ENCODE results near the gene KAZN.

The KAZN gene

GRCh38 chr1:14997646-14998276 lies 399.3 kb downstream of the KAZN start:
- Histone ChIP-seq H3K27me3 (replicated peaks; ENCODE audit: control insufficient read depth, insufficient read depth, low read length) (no peaks in the 10 kb centered on the region; the same call in none of the 2 replicates), H3K36me3 (ENCODE audit: control insufficient read depth, insufficient read depth, low read length) (no peaks in the 10 kb centered on the region), H3K4me3 (replicated peaks; ENCODE audit: low read depth, low read length) (no peak overlapping the region)
- no peak for DNase-seq (ENCODE audit: extremely low read depth, insufficient read length)
- TF ChIP-seq CTCF (IDR thresholded peaks at IDR 0.05; ENCODE audit: insufficient read depth, low read length, poor library complexity, severe bottlenecking): no peak

DNA sequence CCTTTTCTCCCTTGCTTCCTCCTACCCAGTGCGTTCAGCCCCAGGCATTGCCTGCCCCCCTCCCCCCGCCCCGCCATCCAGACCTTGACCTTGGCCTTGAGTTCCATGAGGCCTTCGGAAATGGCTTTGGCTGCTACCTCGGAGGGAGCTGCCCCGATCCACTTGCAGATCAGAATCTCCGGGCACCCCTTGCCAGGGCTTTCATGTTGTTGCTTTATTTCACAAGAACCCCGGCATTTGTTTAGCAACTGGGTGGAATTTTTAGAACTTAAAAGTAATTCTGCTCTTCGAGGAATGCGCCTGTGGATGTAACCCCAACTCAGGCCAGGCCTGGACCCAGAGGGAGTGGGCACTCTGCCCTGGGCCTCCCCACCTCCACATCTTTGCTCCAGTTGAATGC lies 401.0 kb downstream of the KAZN start:
- no peaks in the 10 kb centered on the region; the same call in none of the 2 replicates for H3K27me3 ChIP-seq (replicated peaks; ENCODE audit: control insufficient read depth, insufficient read depth, low read length)
- no peaks in the 10 kb centered on the region for H3K36me3 ChIP-seq (ENCODE audit: control insufficient read depth, insufficient read depth, low read length)
- H3K4me3 ChIP-seq (replicated peaks; ENCODE audit: low read depth, low read length): no peak overlapping the region
- TF ChIP-seq CTCF (IDR thresholded peaks at IDR 0.05; ENCODE audit: insufficient read depth, low read length, poor library complexity, severe bottlenecking): no peak
- no peak for DNase-seq (ENCODE audit: extremely low read depth, insufficient read length)

DNA sequence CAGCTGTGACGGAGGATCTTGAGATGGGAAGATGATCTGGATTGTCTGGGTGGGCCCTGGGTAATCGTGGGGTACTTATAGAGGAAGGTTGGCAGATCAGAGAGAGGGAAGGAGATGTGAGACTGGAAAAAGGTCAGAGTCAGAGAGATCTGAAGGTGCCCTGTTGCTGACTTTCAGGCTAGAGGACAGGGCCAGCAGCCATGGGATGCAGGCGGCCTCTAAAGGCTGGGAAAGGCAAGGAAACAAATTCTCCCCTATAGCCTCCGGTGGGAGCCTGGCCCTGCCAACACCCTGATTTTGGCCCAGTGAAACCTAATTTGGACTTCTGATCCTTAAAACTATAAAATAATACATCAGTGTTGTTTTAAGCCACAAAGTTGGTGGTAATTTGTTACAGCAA lies 401.5 kb downstream of the KAZN start:
- H3K27me3 ChIP-seq (replicated peaks; ENCODE audit: control insufficient read depth, insufficient read depth, low read length): no peaks in the 10 kb centered on the region; the same call in none of the 2 replicates
- no peak for TF ChIP-seq CTCF (IDR thresholded peaks at IDR 0.05; ENCODE audit: insufficient read depth, low read length, poor library complexity, severe bottlenecking)
- H3K4me3 ChIP-seq (replicated peaks; ENCODE audit: low read depth, low read length): no peak overlapping the region
- H3K36me3 ChIP-seq (ENCODE audit: control insufficient read depth, insufficient read depth, low read length): no peaks in the 10 kb centered on the region
- no peak for DNase-seq (ENCODE audit: extremely low read depth, insufficient read length)

DNA sequence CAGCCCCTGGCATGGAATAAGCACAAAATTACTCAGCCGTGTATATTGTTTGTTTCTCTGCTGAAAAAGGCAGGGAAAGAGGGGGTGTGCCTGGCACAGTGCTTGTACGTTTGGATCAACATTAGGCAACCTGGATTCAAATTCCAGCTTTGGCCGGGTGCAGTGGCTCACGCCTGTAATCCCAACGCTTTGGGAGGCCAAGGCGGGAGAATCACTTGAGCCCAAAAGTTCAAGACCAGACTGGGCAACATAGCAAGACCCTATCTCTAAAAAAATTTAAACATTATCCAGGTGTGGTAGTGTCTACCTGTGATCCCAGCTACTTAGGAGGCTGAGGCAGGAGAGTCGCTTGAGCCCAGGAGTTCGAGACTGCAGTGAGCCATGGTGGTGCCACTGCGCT lies 402.2 kb downstream of the KAZN start:
- Histone ChIP-seq H3K27me3 (replicated peaks; ENCODE audit: control insufficient read depth, insufficient read depth, low read length) (no peaks in the 10 kb centered on the region; the same call in none of the 2 replicates), H3K36me3 (ENCODE audit: control insufficient read depth, insufficient read depth, low read length) (no peaks in the 10 kb centered on the region), H3K4me3 (replicated peaks; ENCODE audit: low read depth, low read length) (no peak overlapping the region)
- TF ChIP-seq CTCF (IDR thresholded peaks at IDR 0.05; ENCODE audit: insufficient read depth, low read length, poor library complexity, severe bottlenecking): no peak
- no peak for DNase-seq (ENCODE audit: extremely low read depth, insufficient read length)

GRCh38 chr1:15001317-15001915 lies 402.9 kb downstream of the KAZN start:
- Histone ChIP-seq H3K27me3 (replicated peaks; ENCODE audit: control insufficient read depth, insufficient read depth, low read length) (no peaks in the 10 kb centered on the region; the same call in none of the 2 replicates), H3K36me3 (ENCODE audit: control insufficient read depth, insufficient read depth, low read length) (no peaks in the 10 kb centered on the region), H3K4me3 (replicated peaks; ENCODE audit: low read depth, low read length) (no peak overlapping the region)
- TF ChIP-seq CTCF (IDR thresholded peaks at IDR 0.05; ENCODE audit: insufficient read depth, low read length, poor library complexity, severe bottlenecking): no peak
- no peak for DNase-seq (ENCODE audit: extremely low read depth, insufficient read length)
